ENCODE results near the gene SERGEF.

SERGEF gene

GRCh38 chr11:17918049-17918605 lies 94.7 kb downstream of the SERGEF start:
- H3K9ac ChIP-seq (ENCODE audit: low read length in 5 of 5): no peak overlapping the region
- no peak overlapping the region for H3K27ac ChIP-seq (ENCODE audit: low read depth, low read length)
- H3K36me3 ChIP-seq (ENCODE audit: control insufficient read depth in 5 of 5, insufficient read depth in 5 of 5, low read length in 5 of 5): peaks cover 3 to 9% (median 6%) of the 10 kb centered on the region in 5 donors

GRCh38 chr11:17917556-17917955 lies 95.3 kb downstream of the SERGEF start:
- H3K27ac ChIP-seq (ENCODE audit: low read depth, low read length): no peak overlapping the region
- peaks cover 3 to 9% (median 6%) of the 10 kb centered on the region in 5 donors for H3K36me3 ChIP-seq (ENCODE audit: control insufficient read depth in 5 of 5, insufficient read depth in 5 of 5, low read length in 5 of 5)
- H3K9ac ChIP-seq (ENCODE audit: low read length in 5 of 5): no peak overlapping the region
- H3K4me3 ChIP-seq (ENCODE audit: low read depth in 1 of 5, low read length in 5 of 5): no peak overlapping the region
- peaks cover 0 to 13% (median 11%) of the 10 kb centered on the region in 5 donors for H3K4me1 ChIP-seq (ENCODE audit: control insufficient read depth in 5 of 5, insufficient read depth in 5 of 5, low read length in 5 of 5)
- no peaks in the 10 kb centered on the region for H3K9me3 ChIP-seq (ENCODE audit: control insufficient read depth in 5 of 5, low read length in 5 of 5)
- H3K27me3 ChIP-seq (ENCODE audit: control insufficient read depth in 5 of 5, insufficient read depth in 4 of 5, low read length in 5 of 5): no peaks in the 10 kb centered on the region

More at GRCh38 chr11:17918049-17918605, 94.7 kb downstream of the SERGEF start:
- H3K4me1 ChIP-seq (ENCODE audit: control insufficient read depth in 5 of 5, insufficient read depth in 5 of 5, low read length in 5 of 5): peaks cover 0 to 17% (median 15%) of the 10 kb centered on the region in 5 donors
- no peak overlapping the region for H3K4me3 ChIP-seq (ENCODE audit: low read depth in 1 of 5, low read length in 5 of 5)
- H3K9me3 ChIP-seq (ENCODE audit: control insufficient read depth in 5 of 5, low read length in 5 of 5): no peaks in the 10 kb centered on the region
- no peaks in the 10 kb centered on the region for H3K27me3 ChIP-seq (ENCODE audit: control insufficient read depth in 5 of 5, insufficient read depth in 4 of 5, low read length in 5 of 5)

GRCh38 chr11:17915500-17916143 lies 97.2 kb downstream of the SERGEF start:
- Histone ChIP-seq H3K9ac (ENCODE audit: low read length in 5 of 5) (no peak overlapping the region), H3K9me3 (ENCODE audit: control insufficient read depth in 5 of 5, low read length in 5 of 5) (no peaks in the 10 kb centered on the region), H3K27me3 (ENCODE audit: control insufficient read depth in 5 of 5, insufficient read depth in 4 of 5, low read length in 5 of 5) (no peaks in the 10 kb centered on the region)

DNA sequence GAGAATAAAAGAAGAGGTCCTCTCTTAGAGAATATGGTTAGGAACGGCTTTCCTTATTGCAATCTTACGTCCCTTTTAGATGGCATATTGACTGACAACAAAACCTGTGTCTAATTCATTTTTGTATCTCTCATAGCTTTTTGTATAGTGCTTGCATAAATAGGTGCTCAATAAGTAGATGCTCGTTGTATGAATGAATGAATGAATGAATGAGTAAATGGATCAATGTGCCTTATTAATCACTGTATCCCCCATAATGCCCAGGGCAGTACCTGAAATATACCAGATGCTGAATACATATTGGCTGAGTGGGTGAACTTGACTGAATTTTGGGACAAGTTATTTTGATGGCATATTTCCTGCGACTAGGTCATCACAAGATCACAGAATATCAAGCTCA lies 97.9 kb downstream of the SERGEF start:
- Histone ChIP-seq H3K4me3 (ENCODE audit: low read depth in 1 of 5, low read length in 5 of 5) (no peak overlapping the region), H3K27ac (ENCODE audit: low read depth, low read length) (no peak overlapping the region), H3K27me3 (ENCODE audit: control insufficient read depth in 5 of 5, insufficient read depth in 4 of 5, low read length in 5 of 5) (no peaks in the 10 kb centered on the region), H3K9me3 (ENCODE audit: control insufficient read depth in 5 of 5, low read length in 5 of 5) (no peaks in the 10 kb centered on the region), H3K4me1 (ENCODE audit: control insufficient read depth in 5 of 5, insufficient read depth in 5 of 5, low read length in 5 of 5) (no peaks in the 10 kb centered on the region), H3K9ac (ENCODE audit: low read length in 5 of 5) (no peak overlapping the region), H3K36me3 (ENCODE audit: control insufficient read depth in 5 of 5, insufficient read depth in 5 of 5, low read length in 5 of 5) (peaks cover 3 to 9% (median 8%) of the 10 kb centered on the region in 5 donors)

More at GRCh38 chr11:17915500-17916143, 97.2 kb downstream of the SERGEF start:
- Histone ChIP-seq H3K4me1 (ENCODE audit: control insufficient read depth in 5 of 5, insufficient read depth in 5 of 5, low read length in 5 of 5) (no peaks in the 10 kb centered on the region), H3K27ac (ENCODE audit: low read depth, low read length) (no peak overlapping the region), H3K4me3 (ENCODE audit: low read depth in 1 of 5, low read length in 5 of 5) (no peak overlapping the region), H3K36me3 (ENCODE audit: control insufficient read depth in 5 of 5, insufficient read depth in 5 of 5, low read length in 5 of 5) (peaks cover 3 to 9% (median 8%) of the 10 kb centered on the region in 5 donors)

- Histone ChIP-seq H3K27me3 (ENCODE audit: control insufficient read depth in 5 of 5, insufficient read depth in 4 of 5, low read length in 5 of 5) (no peaks in the 10 kb centered on the region), H3K9me3 (ENCODE audit: control insufficient read depth in 5 of 5, low read length in 5 of 5) (no peaks in the 10 kb centered on the region), H3K36me3 (ENCODE audit: control insufficient read depth in 5 of 5, insufficient read depth in 5 of 5, low read length in 5 of 5) (peaks cover 0 to 13% (median 0%) of the 10 kb centered on the region in 5 donors), H3K4me1 (ENCODE audit: control insufficient read depth in 5 of 5, insufficient read depth in 5 of 5, low read length in 5 of 5) (no peaks in the 10 kb centered on the region), H3K27ac (ENCODE audit: low read depth, low read length) (no peak overlapping the region), H3K9ac (ENCODE audit: low read length in 5 of 5) (no peak overlapping the region), H3K4me3 (ENCODE audit: low read depth in 1 of 5, low read length in 5 of 5) (no peak overlapping the region)
Observed at GRCh38 chr11:17907046-17907445, 105.8 kb downstream of the SERGEF start.

DNA sequence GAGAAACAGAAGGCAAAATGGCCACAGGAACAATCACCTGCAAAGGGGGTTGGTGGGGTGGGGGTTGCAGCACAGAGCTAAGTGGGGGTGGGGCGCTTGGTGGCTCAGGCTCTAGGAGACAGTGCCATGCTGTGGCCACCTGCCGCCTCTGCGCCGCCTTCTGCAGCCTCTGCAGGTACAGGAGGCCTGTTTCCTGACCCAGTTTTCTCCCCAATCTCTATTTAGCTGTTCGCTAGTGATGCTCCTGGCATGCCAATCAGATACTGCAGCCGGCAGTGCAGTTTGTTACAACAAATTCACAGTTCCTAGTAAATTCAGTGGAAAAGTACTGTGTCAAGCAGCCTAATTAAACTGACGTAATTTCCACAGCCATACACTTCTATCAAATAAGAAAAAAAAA lies 106.4 kb downstream of the SERGEF start:
- peaks cover 0 to 12% (median 0%) of the 10 kb centered on the region in 5 donors for H3K36me3 ChIP-seq (ENCODE audit: control insufficient read depth in 5 of 5, insufficient read depth in 5 of 5, low read length in 5 of 5)
- H3K27ac ChIP-seq (ENCODE audit: low read depth, low read length): no peak overlapping the region
- no peak overlapping the region for H3K9ac ChIP-seq (ENCODE audit: low read length in 5 of 5)
- no peaks in the 10 kb centered on the region for H3K4me1 ChIP-seq (ENCODE audit: control insufficient read depth in 5 of 5, insufficient read depth in 5 of 5, low read length in 5 of 5)
- no peaks in the 10 kb centered on the region for H3K9me3 ChIP-seq (ENCODE audit: control insufficient read depth in 5 of 5, low read length in 5 of 5)
- no peaks in the 10 kb centered on the region for H3K27me3 ChIP-seq (ENCODE audit: control insufficient read depth in 5 of 5, insufficient read depth in 4 of 5, low read length in 5 of 5)
- H3K4me3 ChIP-seq (ENCODE audit: low read depth in 1 of 5, low read length in 5 of 5): no peak overlapping the region

DNA sequence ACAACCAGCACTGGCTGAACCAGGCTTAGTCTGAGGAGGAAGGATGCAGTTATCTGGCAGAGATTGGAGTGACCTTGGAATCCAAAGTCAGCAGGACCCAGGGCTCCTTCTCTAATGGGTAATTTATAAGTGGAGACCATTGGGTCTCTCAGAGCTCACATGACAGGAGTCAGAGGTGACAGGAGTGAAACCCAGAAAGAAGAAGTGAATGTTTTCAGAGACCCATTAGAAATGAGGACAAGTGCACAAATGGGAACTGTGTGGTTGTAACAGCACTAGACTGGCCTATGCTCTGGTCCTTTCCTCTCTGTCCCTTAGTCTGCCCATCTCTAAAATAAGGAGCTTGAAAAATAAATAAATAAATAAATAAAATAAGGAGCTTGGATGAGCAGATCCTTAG lies 107.4 kb downstream of the SERGEF start:
- no peak overlapping the region for H3K9ac ChIP-seq (ENCODE audit: low read length in 5 of 5)

GRCh38 chr11:17901481-17901880 lies 111.4 kb downstream of the SERGEF start:
- Histone ChIP-seq H3K27ac (ENCODE audit: low read depth, low read length) (no peak overlapping the region), H3K9ac (ENCODE audit: low read length in 5 of 5) (no peak overlapping the region), H3K27me3 (ENCODE audit: control insufficient read depth in 5 of 5, insufficient read depth in 4 of 5, low read length in 5 of 5) (no peaks in the 10 kb centered on the region), H3K36me3 (ENCODE audit: control insufficient read depth in 5 of 5, insufficient read depth in 5 of 5, low read length in 5 of 5) (peaks cover 0 to 7% (median 0%) of the 10 kb centered on the region in 5 donors), H3K4me3 (ENCODE audit: low read depth in 1 of 5, low read length in 5 of 5) (no peak overlapping the region), H3K4me1 (ENCODE audit: control insufficient read depth in 5 of 5, insufficient read depth in 5 of 5, low read length in 5 of 5) (no peaks in the 10 kb centered on the region), H3K9me3 (ENCODE audit: control insufficient read depth in 5 of 5, low read length in 5 of 5) (no peaks in the 10 kb centered on the region)

More for the DNA sequence above, 107.4 kb downstream of the SERGEF start:
- Histone ChIP-seq H3K27me3 (ENCODE audit: control insufficient read depth in 5 of 5, insufficient read depth in 4 of 5, low read length in 5 of 5) (no peaks in the 10 kb centered on the region), H3K4me3 (ENCODE audit: low read depth in 1 of 5, low read length in 5 of 5) (no peak overlapping the region), H3K27ac (ENCODE audit: low read depth, low read length) (no peak overlapping the region), H3K36me3 (ENCODE audit: control insufficient read depth in 5 of 5, insufficient read depth in 5 of 5, low read length in 5 of 5) (peaks cover 0 to 15% (median 0%) of the 10 kb centered on the region in 5 donors), H3K4me1 (ENCODE audit: control insufficient read depth in 5 of 5, insufficient read depth in 5 of 5, low read length in 5 of 5) (no peaks in the 10 kb centered on the region), H3K9me3 (ENCODE audit: control insufficient read depth in 5 of 5, low read length in 5 of 5) (no peaks in the 10 kb centered on the region)

- H3K9ac ChIP-seq (ENCODE audit: low read length in 5 of 5): no peak overlapping the region
Observed at GRCh38 chr11:17898782-17899181, 114.1 kb downstream of the SERGEF start.

GRCh38 chr11:17898071-17898470 lies 114.8 kb downstream of the SERGEF start:
- no peak overlapping the region for H3K9ac ChIP-seq (ENCODE audit: low read length in 5 of 5)
- no peak overlapping the region for H3K27ac ChIP-seq (ENCODE audit: low read depth, low read length)
- peaks cover 0 to 3% (median 0%) of the 10 kb centered on the region in 5 donors for H3K4me1 ChIP-seq (ENCODE audit: control insufficient read depth in 5 of 5, insufficient read depth in 5 of 5, low read length in 5 of 5)
- no peaks in the 10 kb centered on the region for H3K9me3 ChIP-seq (ENCODE audit: control insufficient read depth in 5 of 5, low read length in 5 of 5)
- H3K36me3 ChIP-seq (ENCODE audit: control insufficient read depth in 5 of 5, insufficient read depth in 5 of 5, low read length in 5 of 5): peaks cover 0 to 7% (median 0%) of the 10 kb centered on the region in 5 donors
- H3K27me3 ChIP-seq (ENCODE audit: control insufficient read depth in 5 of 5, insufficient read depth in 4 of 5, low read length in 5 of 5): no peaks in the 10 kb centered on the region
- H3K4me3 ChIP-seq (ENCODE audit: low read depth in 1 of 5, low read length in 5 of 5): no peak overlapping the region

More at GRCh38 chr11:17898782-17899181, 114.1 kb downstream of the SERGEF start:
- peaks cover 0 to 3% (median 0%) of the 10 kb centered on the region in 5 donors for H3K4me1 ChIP-seq (ENCODE audit: control insufficient read depth in 5 of 5, insufficient read depth in 5 of 5, low read length in 5 of 5)
- H3K36me3 ChIP-seq (ENCODE audit: control insufficient read depth in 5 of 5, insufficient read depth in 5 of 5, low read length in 5 of 5): peaks cover 0 to 7% (median 0%) of the 10 kb centered on the region in 5 donors
- H3K27ac ChIP-seq (ENCODE audit: low read depth, low read length): no peak overlapping the region
- no peak overlapping the region for H3K4me3 ChIP-seq (ENCODE audit: low read depth in 1 of 5, low read length in 5 of 5)
- H3K9me3 ChIP-seq (ENCODE audit: control insufficient read depth in 5 of 5, low read length in 5 of 5): no peaks in the 10 kb centered on the region
- no peaks in the 10 kb centered on the region for H3K27me3 ChIP-seq (ENCODE audit: control insufficient read depth in 5 of 5, insufficient read depth in 4 of 5, low read length in 5 of 5)

Measured in subcutaneous abdominal adipose tissue (tissue), 5 donors.